ENCODE measurements around the gene KMT5C. TPM values are rescaled to one million over a fixed set of nuclear protein-coding genes. Genes with fewer than 3 reads are reported as not detected.

Gene KMT5C
- total RNA-seq, 1 experiment from 2014 or later = 63.1 TPM

- TF ChIP-seq ARID4B (CRISPR knock-in tag; IDR thresholded peaks at IDR 0.05; ENCODE audit: borderline replicate concordance) = no peak
- no peak for TF ChIP-seq CDX4 (CRISPR knock-in tag; IDR thresholded peaks at IDR 0.05; ENCODE audit: borderline replicate concordance)
- TF ChIP-seq GTF2I (CRISPR knock-in tag; conservative IDR thresholded peaks at IDR 0.05) = no peak
These were observed 27.9 kb upstream of the KMT5C start (continued) for GRCh38 chr19:55311797-55312196.

- DNase-seq (ENCODE audit: low spot score) = no peak
- H3K4me3 Mint-ChIP-seq = no peak overlapping the region
These were observed 26.8 kb upstream of the KMT5C start for GRCh38 chr19:55312621-55313512.

GRCh38 chr19:55314396-55314795, 25.3 kb upstream of the KMT5C start:
- TF ChIP-seq IRF2 (CRISPR knock-in tag; IDR thresholded peaks at IDR 0.05; ENCODE audit: borderline replicate concordance, low read depth) (no peak), FOXK1 (CRISPR knock-in tag; IDR thresholded peaks at IDR 0.05) (no peak), ZNF138 (CRISPR knock-in tag; conservative IDR thresholded peaks at IDR 0.05) (no peak), ZNF423 (CRISPR knock-in tag; IDR thresholded peaks at IDR 0.05) (no peak), ATF3 (CRISPR knock-in tag; conservative IDR thresholded peaks at IDR 0.05) (no peak), NFE2L1 (CRISPR knock-in tag; IDR thresholded peaks at IDR 0.05) (no peak), JAZF1 (CRISPR knock-in tag; IDR thresholded peaks at IDR 0.05) (no peak), ZNF396 (CRISPR knock-in tag; IDR thresholded peaks at IDR 0.05; ENCODE audit: borderline replicate concordance) (no peak)
- ChIA-PET CTCF (interaction anchor here (2.2 to 4.1 kb wide), 2 partner anchors 13 to 25 kb away, joined by 8 to 18 read pairs; partner anchors contain the start of gene KMT5C), POLR2A (no interaction called here)
- H3K27me3 Mint-ChIP-seq (ENCODE audit: low read depth) = peaks cover 5% of the 10 kb centered on the region; the same call in 1 of the 2 replicates
- no peaks in the 10 kb centered on the region; the same call in none of the 2 replicates for H3K4me1 Mint-ChIP-seq
- ATAC-seq (no peak), DNase-seq (ENCODE audit: low spot score) (no peak)
- no peak overlapping the region for H3K4me3 Mint-ChIP-seq
- H3K27ac Mint-ChIP-seq = no peak overlapping the region; the same call in 1 of the 2 replicates
- H3K9me3 Mint-ChIP-seq = no peaks in the 10 kb centered on the region
- peaks cover 6% of the 10 kb centered on the region for H3K36me3 Mint-ChIP-seq

More at GRCh38 chr19:55312621-55313512, 26.8 kb upstream of the KMT5C start:
- Mint-ChIP-seq H3K9me3 (no peaks in the 10 kb centered on the region), H3K36me3 (peaks cover 14% of the 10 kb centered on the region), H3K27ac (peak overlapping the region; percentile 81), H3K27me3 (ENCODE audit: low read depth) (peaks cover 5% of the 10 kb centered on the region; the same call in 1 of the 2 replicates), H3K4me1 (no peaks in the 10 kb centered on the region)
- TF ChIP-seq RELA (CRISPR knock-in tag; IDR thresholded peaks at IDR 0.05; ENCODE audit: borderline replicate concordance) = no peak
- ATAC-seq = no peak; the same call in 1 of the 2 replicates
- ChIA-PET CTCF (interaction anchor here (0.9 to 4.1 kb wide), 5 partner anchors 8 to 106 kb away, joined by 3 to 18 read pairs (median 5); partner anchors contain the start of genes KMT5C and TMEM238), POLR2A (interaction anchor here (0.6 to 1.0 kb wide), 3 partner anchors 19 to 26 kb away, joined by 3 to 5 read pairs (median 4); partner anchors contain the start of gene KMT5C)

- Mint-ChIP-seq H3K27me3 (ENCODE audit: low read depth) (peaks cover 6% of the 10 kb centered on the region; the same call in 1 of the 2 replicates), H3K27ac (no peak overlapping the region), H3K36me3 (no peaks in the 10 kb centered on the region), H3K4me1 (peaks cover 8% of the 10 kb centered on the region), H3K9me3 (no peaks in the 10 kb centered on the region), H3K4me3 (no peak overlapping the region)
- ATAC-seq (no peak), DNase-seq (ENCODE audit: low spot score) (no peak)
- ChIA-PET CTCF (interaction anchor here (1.6 kb wide), 1 partner anchor 15 kb away, joined by 7 read pairs; no protein-coding TSS in a partner anchor), POLR2A (interaction anchor here (0.6 to 0.7 kb wide), 2 partner anchors 33 to 61 kb away, joined by 6 read pairs; no protein-coding TSS in a partner anchor)
- TF ChIP-seq ZNF396 (CRISPR knock-in tag; IDR thresholded peaks at IDR 0.05; ENCODE audit: borderline replicate concordance) (no peak), ATF1 (CRISPR knock-in tag; IDR thresholded peaks at IDR 0.05) (no peak), TEAD4 (CRISPR knock-in tag; IDR thresholded peaks at IDR 0.05) (no peak), E2F1 (CRISPR knock-in tag; IDR thresholded peaks at IDR 0.05) (no peak), FOXK1 (CRISPR knock-in tag; IDR thresholded peaks at IDR 0.05) (no peak), PRRX2 (CRISPR knock-in tag; IDR thresholded peaks at IDR 0.05) (no peak), HMGXB4 (CRISPR knock-in tag; IDR thresholded peaks at IDR 0.05) (no peak), HMGA2 (CRISPR knock-in tag; IDR thresholded peaks at IDR 0.05) (no peak), TCF7 (CRISPR knock-in tag; IDR thresholded peaks at IDR 0.05; ENCODE audit: low read depth) (no peak)
These were observed 23.6 kb upstream of the KMT5C start for GRCh38 chr19:55315956-55316525.
